Upper lobe of left lung (tissue), 4 donors: ENCODE results near the gene REL.

Experiments
- POLR2A ChIP-seq, 4 donors: fragments of 450-650 bp; IDR thresholded peaks; one replicate each; pipeline ENCODE4 v1.5.1; 2016 to 2017; ENCODE audit warnings: antibody characterized with exemption in 4 of 4, mild to moderate bottlenecking in 2 of 4
- POLR2AphosphoS5 ChIP-seq, 2 donors: sonication (generic); formaldehyde crosslinking; IDR thresholded peaks; one replicate each; pipeline ENCODE4 v1.5.1; 2017; ENCODE audit warnings: antibody characterized with exemption in 2 of 2
- TF ChIP-seq, protein P1 (sequence below), 6 experiments: fragments of 450-650 bp in 4 of 6; fragments of 200-600 bp in 2 of 6; sonication (generic) in 2 of 6; IDR thresholded peaks; one replicate each; pipeline ENCODE4 v1.5.1; 2016 to 2019; ENCODE audit warnings: antibody characterized with exemption in 6 of 6

DNA sequence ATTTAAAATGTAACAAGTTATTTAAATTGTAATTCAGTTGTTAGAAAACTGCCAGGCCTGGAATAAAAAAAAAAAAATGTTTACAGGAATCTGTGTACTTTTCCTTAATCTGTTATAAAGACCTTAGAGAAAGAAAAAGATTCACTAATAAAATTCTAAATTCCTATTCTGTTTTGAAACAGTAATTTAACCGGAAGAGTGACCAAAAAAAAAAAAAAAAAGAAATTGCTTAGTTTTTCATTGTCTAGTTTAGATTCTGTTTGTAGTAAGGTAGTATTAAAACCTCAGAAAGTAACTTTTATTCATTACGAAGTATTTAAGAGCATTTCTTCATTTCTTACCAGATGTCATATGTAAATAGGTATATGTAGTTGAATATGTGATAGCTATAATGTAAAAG, 2.5 kb downstream of the REL start:
- TF ChIP-seq POLR2AphosphoS5 (IDR thresholded peaks at IDR 0.05) (no peak), POLR2A (IDR thresholded peaks at IDR 0.05) (no peak)
- TF ChIP-seq, protein P1, sequence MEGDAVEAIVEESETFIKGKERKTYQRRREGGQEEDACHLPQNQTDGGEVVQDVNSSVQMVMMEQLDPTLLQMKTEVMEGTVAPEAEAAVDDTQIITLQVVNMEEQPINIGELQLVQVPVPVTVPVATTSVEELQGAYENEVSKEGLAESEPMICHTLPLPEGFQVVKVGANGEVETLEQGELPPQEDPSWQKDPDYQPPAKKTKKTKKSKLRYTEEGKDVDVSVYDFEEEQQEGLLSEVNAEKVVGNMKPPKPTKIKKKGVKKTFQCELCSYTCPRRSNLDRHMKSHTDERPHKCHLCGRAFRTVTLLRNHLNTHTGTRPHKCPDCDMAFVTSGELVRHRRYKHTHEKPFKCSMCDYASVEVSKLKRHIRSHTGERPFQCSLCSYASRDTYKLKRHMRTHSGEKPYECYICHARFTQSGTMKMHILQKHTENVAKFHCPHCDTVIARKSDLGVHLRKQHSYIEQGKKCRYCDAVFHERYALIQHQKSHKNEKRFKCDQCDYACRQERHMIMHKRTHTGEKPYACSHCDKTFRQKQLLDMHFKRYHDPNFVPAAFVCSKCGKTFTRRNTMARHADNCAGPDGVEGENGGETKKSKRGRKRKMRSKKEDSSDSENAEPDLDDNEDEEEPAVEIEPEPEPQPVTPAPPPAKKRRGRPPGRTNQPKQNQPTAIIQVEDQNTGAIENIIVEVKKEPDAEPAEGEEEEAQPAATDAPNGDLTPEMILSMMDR (IDR thresholded peaks at IDR 0.05): no peak
